ENCODE data around the gene ITGB2.

The ITGB2 gene

DNA sequence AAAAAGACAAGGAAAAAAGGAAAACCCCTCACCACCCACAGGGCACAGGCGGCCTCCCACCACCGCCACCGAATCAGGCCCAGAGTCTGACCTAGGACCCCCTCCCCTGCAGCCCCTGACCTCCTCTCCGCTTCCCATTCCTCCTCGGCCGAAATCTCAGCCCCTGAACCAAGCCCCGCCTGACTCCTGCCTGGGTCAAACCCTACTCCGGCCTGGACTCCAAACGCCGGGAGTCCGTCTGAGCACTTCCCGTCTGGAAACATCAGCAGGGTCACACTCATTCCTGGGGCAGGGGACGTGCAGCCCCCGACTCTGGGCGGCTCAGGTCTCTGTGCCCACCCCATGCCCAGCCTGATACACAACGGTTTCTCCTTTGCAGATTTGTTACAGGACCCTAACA, 76.4 kb downstream of the ITGB2 start:
- peaks cover under 1% of the 10 kb centered on the region; the same call in 1 of the 2 replicates for H3K36me3 ChIP-seq (ENCODE audit: insufficient read depth, low read length)
- peak overlapping the region; percentile 36; the same call in 1 of the 2 replicates for H3K9ac ChIP-seq (ENCODE audit: low read depth, low read length)
- peaks cover 11% of the 10 kb centered on the region; the same call in 1 of the 2 replicates for H3K4me1 ChIP-seq (ENCODE audit: insufficient read depth, low read length)
- H3K9me3 ChIP-seq (ENCODE audit: control insufficient read depth, insufficient read depth, low read length) = no peaks in the 10 kb centered on the region

DNA sequence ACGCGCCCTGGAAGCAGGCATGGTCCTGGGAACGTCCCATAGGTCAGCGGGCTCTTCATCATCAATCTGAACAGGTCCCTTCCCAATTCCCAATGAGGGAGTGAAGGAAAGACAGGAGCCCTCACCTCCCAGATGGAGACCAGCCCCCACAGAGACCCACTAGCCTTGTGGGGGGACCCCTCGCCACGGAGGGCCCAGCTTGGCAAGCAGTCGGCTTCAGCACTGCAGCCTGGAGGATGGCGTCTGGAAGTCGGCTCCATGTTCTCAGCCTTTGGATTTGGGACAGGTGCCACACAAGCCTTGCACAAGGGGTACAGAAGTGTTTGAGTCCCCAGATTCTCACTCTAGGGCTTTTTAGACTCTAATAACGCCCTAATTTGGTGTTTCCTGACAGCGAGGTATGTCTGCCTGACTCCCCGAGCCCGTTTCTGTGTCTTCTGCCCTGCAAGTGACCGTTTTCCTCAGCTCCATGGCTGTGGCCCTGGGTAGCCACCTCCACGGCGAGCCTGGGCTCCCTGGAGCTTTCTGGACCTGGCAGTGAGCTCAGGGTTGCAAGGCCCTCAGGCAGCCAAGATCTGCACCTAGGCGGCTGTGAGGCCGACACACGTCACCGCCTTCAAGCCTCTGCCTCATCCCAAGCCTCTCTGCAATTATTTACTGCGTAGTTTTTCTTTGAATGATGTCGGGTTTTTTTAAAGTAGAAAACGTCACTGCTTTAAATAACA, 77.8 kb downstream of the ITGB2 start:
- H3K4me1 ChIP-seq (ENCODE audit: insufficient read depth, low read length) = peaks cover 11% of the 10 kb centered on the region; the same call in 1 of the 2 replicates
- no peak overlapping the region for H3K9ac ChIP-seq (ENCODE audit: low read depth, low read length)
- H3K9me3 ChIP-seq (ENCODE audit: control insufficient read depth, insufficient read depth, low read length) = no peaks in the 10 kb centered on the region
- H3K36me3 ChIP-seq (ENCODE audit: insufficient read depth, low read length) = no peaks in the 10 kb centered on the region

GRCh38 chr21:44842087-44842486, 78.6 kb downstream of the ITGB2 start:
- Histone ChIP-seq H3K4me1 (ENCODE audit: insufficient read depth, low read length) (peaks cover 11% of the 10 kb centered on the region; the same call in 1 of the 2 replicates), H3K9me3 (ENCODE audit: control insufficient read depth, insufficient read depth, low read length) (no peaks in the 10 kb centered on the region), H3K9ac (ENCODE audit: low read depth, low read length) (no peak overlapping the region), H3K36me3 (ENCODE audit: insufficient read depth, low read length) (no peaks in the 10 kb centered on the region)

DNA sequence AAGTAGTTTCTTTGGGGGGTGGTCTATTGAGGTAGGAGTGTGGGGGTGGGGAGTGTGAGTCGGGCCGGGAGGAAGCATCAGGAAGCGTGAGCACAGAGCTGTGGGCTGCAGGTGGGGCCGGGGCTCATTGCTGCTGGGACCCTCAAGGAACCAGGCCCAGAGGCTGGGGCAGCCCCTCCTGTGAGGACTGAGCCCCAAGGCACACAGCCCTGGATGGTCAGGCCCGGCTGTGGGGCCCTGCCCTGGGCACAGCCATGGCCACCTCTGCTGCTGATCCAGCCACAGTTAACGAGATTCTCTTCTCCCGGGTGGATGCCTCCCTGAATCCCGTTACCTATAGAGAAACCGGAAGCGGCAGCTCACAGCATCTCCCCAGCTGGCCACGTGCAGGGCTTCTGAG, 79.9 kb downstream of the ITGB2 start:
- no peak overlapping the region for H3K9ac ChIP-seq (ENCODE audit: low read depth, low read length)
- H3K36me3 ChIP-seq (ENCODE audit: insufficient read depth, low read length) = no peaks in the 10 kb centered on the region
- peaks cover 3% of the 10 kb centered on the region; the same call in 1 of the 2 replicates for H3K4me1 ChIP-seq (ENCODE audit: insufficient read depth, low read length)
- H3K9me3 ChIP-seq (ENCODE audit: control insufficient read depth, insufficient read depth, low read length) = no peaks in the 10 kb centered on the region

- Histone ChIP-seq H3K4me1 (ENCODE audit: insufficient read depth, low read length) (no peaks in the 10 kb centered on the region; the same call in 1 of the 2 replicates), H3K36me3 (ENCODE audit: insufficient read depth, low read length) (no peaks in the 10 kb centered on the region), H3K9ac (ENCODE audit: low read depth, low read length) (no peak overlapping the region), H3K9me3 (ENCODE audit: control insufficient read depth, insufficient read depth, low read length) (no peaks in the 10 kb centered on the region)
These were observed 81.7 kb downstream of the ITGB2 start for GRCh38 chr21:44838951-44839350.

- no peak overlapping the region for H3K9ac ChIP-seq (ENCODE audit: low read depth, low read length)
- H3K4me1 ChIP-seq (ENCODE audit: insufficient read depth, low read length) = no peaks in the 10 kb centered on the region; the same call in 1 of the 2 replicates
These were observed 82.4 kb downstream of the ITGB2 start for GRCh38 chr21:44838039-44838895.

DNA sequence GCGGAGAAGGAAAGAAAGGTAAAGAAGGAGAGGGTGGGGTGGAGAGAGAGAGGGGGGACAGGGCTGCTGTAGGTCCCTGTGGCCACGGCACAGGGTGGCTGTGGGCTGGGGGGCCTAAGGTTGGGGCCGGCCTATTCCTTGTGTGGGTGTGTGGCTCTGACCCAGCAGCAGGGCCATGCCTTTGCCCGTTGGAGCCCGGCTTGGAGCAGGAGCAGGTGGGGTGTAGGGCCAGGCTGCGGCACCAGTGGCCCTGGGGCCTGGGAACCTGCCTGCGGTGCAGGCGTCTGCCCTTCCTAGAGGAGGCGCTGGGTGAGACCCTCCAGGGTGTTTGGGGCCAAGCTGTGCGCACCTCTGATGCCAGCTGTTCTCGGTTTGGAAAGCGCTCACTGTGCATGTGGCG, 83.2 kb downstream of the ITGB2 start:
- no peaks in the 10 kb centered on the region; the same call in 1 of the 2 replicates for H3K4me1 ChIP-seq (ENCODE audit: insufficient read depth, low read length)
- H3K36me3 ChIP-seq (ENCODE audit: insufficient read depth, low read length) = no peaks in the 10 kb centered on the region
- H3K9me3 ChIP-seq (ENCODE audit: control insufficient read depth, insufficient read depth, low read length) = no peaks in the 10 kb centered on the region
- H3K9ac ChIP-seq (ENCODE audit: low read depth, low read length) = no peak overlapping the region

More at GRCh38 chr21:44838039-44838895, 82.4 kb downstream of the ITGB2 start:
- H3K9me3 ChIP-seq (ENCODE audit: control insufficient read depth, insufficient read depth, low read length) = no peaks in the 10 kb centered on the region
- H3K36me3 ChIP-seq (ENCODE audit: insufficient read depth, low read length) = no peaks in the 10 kb centered on the region

GRCh38 chr21:44836666-44837471, 83.8 kb downstream of the ITGB2 start:
- Histone ChIP-seq H3K4me1 (ENCODE audit: insufficient read depth, low read length) (no peaks in the 10 kb centered on the region; the same call in 1 of the 2 replicates), H3K9me3 (ENCODE audit: control insufficient read depth, insufficient read depth, low read length) (no peaks in the 10 kb centered on the region), H3K9ac (ENCODE audit: low read depth, low read length) (no peak overlapping the region), H3K36me3 (ENCODE audit: insufficient read depth, low read length) (no peaks in the 10 kb centered on the region)

DNA sequence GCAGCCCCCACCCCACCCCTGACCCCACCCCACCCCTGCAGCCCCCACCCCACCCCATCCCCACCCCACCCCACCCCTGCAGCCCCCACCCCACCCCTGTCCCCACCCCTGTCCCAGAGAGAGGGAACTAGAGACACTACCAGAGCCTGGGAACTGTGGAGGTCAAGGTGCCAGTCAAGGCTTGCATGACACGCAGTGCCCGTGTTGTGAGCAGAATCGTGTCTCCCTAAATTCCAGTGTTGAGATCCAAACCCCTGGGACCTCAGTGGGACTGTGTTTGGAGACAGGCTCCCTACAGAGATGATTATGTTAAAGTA, 84.4 kb downstream of the ITGB2 start:
- Histone ChIP-seq H3K4me1 (ENCODE audit: insufficient read depth, low read length) (no peaks in the 10 kb centered on the region; the same call in 1 of the 2 replicates), H3K9me3 (ENCODE audit: control insufficient read depth, insufficient read depth, low read length) (no peaks in the 10 kb centered on the region), H3K36me3 (ENCODE audit: insufficient read depth, low read length) (no peaks in the 10 kb centered on the region), H3K9ac (ENCODE audit: low read depth, low read length) (no peak overlapping the region)

Data from ES-I3 (cell line).